Measurements from ENCODE around the gene SBNO1. TPM values are rescaled to one million over a fixed set of nuclear protein-coding genes. Genes with fewer than 3 reads are reported as not detected.

The SBNO1 gene
- total RNA-seq, 1 experiment from 2014 or later, result 60.8 TPM

DNA sequence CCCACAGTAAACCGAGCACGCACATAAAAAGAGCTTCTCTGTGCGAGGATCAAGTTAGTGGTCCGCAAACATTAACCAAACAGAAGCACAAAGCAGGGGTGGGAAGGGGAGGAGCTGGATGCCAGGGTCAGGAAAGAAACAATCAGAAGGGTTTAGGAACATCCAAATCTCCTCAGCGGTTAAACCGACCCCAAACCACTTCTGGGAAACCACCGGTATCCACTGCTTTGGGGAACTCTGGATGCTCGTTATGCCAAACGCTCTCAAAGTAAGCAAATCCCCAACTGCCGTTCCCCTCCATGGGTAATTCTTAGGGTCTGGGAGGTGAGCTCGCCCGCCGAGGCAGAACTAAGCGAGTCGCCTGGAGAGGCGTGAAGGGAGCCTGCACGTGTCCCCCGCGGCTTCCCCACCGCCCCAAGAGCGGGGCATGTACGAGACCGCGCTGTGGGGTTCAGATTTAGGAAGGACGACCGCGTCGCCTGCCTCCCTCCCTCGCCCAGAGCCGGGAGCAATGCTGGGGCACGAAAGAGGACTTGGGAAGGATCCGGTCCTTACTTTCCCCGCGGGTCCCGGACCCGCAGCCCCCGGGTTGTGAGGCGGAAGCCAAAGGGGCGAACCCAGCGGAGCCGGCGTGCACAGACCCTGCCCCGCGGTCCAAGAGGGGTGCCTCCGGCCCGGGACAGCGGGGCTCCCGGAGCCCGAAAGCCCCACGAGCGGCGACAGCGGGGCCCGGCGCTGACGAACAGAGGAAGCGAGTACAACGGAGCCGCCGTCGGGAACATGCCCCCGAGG lies 711 bp downstream of the SBNO1 start:
- peak overlapping the region; percentile 73 for H3K4me3 Mint-ChIP-seq (ENCODE audit: low read depth, unreplicated experiment)
- intact Hi-C loops (cut with micrococcal nuclease; ENCODE audit: unreplicated experiment), result no loop called here
- TF ChIP-seq, protein P1, sequence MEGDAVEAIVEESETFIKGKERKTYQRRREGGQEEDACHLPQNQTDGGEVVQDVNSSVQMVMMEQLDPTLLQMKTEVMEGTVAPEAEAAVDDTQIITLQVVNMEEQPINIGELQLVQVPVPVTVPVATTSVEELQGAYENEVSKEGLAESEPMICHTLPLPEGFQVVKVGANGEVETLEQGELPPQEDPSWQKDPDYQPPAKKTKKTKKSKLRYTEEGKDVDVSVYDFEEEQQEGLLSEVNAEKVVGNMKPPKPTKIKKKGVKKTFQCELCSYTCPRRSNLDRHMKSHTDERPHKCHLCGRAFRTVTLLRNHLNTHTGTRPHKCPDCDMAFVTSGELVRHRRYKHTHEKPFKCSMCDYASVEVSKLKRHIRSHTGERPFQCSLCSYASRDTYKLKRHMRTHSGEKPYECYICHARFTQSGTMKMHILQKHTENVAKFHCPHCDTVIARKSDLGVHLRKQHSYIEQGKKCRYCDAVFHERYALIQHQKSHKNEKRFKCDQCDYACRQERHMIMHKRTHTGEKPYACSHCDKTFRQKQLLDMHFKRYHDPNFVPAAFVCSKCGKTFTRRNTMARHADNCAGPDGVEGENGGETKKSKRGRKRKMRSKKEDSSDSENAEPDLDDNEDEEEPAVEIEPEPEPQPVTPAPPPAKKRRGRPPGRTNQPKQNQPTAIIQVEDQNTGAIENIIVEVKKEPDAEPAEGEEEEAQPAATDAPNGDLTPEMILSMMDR (IDR thresholded peaks at IDR 0.05; ENCODE audit: unreplicated experiment), result no peak
- no peaks in the 10 kb centered on the region for H3K4me1 Mint-ChIP-seq (ENCODE audit: low read depth, unreplicated experiment)
- H3K27me3 Mint-ChIP-seq (ENCODE audit: unreplicated experiment), result no peaks in the 10 kb centered on the region
- BruUV-seq (replicated peaks), result no TSS peak
- DNase-seq, result peak; percentile 23
- H3K9me3 Mint-ChIP-seq (ENCODE audit: low read depth, unreplicated experiment), result no peaks in the 10 kb centered on the region
- H3K36me3 Mint-ChIP-seq (ENCODE audit: insufficient read depth, unreplicated experiment), result peaks cover 38% of the 10 kb centered on the region
- CTCF ChIA-PET, result interaction anchor here (0.6 to 3.0 kb wide), 3 partner anchors 20 to 40 kb away, joined by 3 to 37 read pairs (median 3); partner anchors contain the start of gene KMT5A
- peak overlapping the region; percentile 89 for H3K27ac Mint-ChIP-seq (ENCODE audit: unreplicated experiment)

DNA sequence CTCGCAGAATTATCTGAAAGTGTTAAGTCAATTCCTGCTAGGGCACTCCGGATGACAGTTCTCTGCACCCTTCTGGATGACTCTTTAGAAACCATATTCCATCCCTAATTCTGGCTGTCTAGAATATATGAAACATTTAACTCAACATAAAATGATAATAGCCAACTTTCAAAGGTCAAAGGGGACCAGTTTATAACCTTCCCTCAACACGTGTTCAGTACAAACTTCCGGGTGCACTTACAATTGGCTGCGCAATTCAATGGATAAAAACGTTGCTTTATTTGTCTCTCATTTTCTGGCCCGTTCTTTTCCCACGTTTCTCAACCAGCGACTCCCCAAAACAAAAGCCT lies 1.3 kb downstream of the SBNO1 start:
- TSS peak; percentile 63 for BruUV-seq (replicated peaks)
- TF ChIP-seq, protein P1 (IDR thresholded peaks at IDR 0.05; ENCODE audit: unreplicated experiment), result no peak
- H3K36me3 Mint-ChIP-seq (ENCODE audit: insufficient read depth, unreplicated experiment), result peaks cover 38% of the 10 kb centered on the region

DNA sequence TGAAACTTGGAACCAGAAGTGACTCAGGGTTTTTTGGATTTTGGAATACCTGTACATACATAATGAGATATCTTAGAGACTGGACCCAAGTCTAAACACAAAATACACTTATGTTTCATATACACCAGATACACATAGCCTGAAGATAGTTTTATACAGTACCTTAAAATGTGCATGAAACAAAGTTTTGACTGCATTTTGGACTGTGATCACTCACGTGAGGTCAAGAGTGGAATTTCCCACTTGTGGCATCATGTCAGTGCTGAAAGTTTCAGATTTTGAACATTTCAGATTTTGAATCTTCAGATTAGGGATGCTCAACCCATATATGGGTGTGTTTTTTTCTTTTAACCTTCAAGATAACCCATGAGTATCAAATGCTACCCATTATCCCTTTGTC lies 6.6 kb downstream of the SBNO1 start:
- Mint-ChIP-seq H3K9me3 (ENCODE audit: low read depth, unreplicated experiment) (no peaks in the 10 kb centered on the region), H3K4me3 (ENCODE audit: low read depth, unreplicated experiment) (no peak overlapping the region), H3K36me3 (ENCODE audit: insufficient read depth, unreplicated experiment) (peaks cover 15% of the 10 kb centered on the region), H3K27me3 (ENCODE audit: unreplicated experiment) (no peaks in the 10 kb centered on the region), H3K4me1 (ENCODE audit: low read depth, unreplicated experiment) (peaks cover 6% of the 10 kb centered on the region), H3K27ac (ENCODE audit: unreplicated experiment) (no peak overlapping the region)
- TF ChIP-seq, protein P1 (IDR thresholded peaks at IDR 0.05; ENCODE audit: unreplicated experiment), result no peak
- no peak for DNase-seq
- intact Hi-C loops (cut with micrococcal nuclease; ENCODE audit: unreplicated experiment), result no loop called here
- no TSS peak for BruUV-seq (replicated peaks)
- CTCF ChIA-PET, result no interaction called here

More for the DNA sequence above, 1.3 kb downstream of the SBNO1 start:
- CTCF ChIA-PET, result interaction anchor here (0.6 to 3.0 kb wide), 4 partner anchors 10 to 40 kb away, joined by 3 to 37 read pairs (median 3); partner anchors contain the start of gene KMT5A
- Mint-ChIP-seq H3K27me3 (ENCODE audit: unreplicated experiment) (no peaks in the 10 kb centered on the region), H3K9me3 (ENCODE audit: low read depth, unreplicated experiment) (no peaks in the 10 kb centered on the region), H3K4me1 (ENCODE audit: low read depth, unreplicated experiment) (no peaks in the 10 kb centered on the region), H3K4me3 (ENCODE audit: low read depth, unreplicated experiment) (peak overlapping the region; percentile 73), H3K27ac (ENCODE audit: unreplicated experiment) (peak overlapping the region; percentile 89)
- intact Hi-C loops (cut with micrococcal nuclease; ENCODE audit: unreplicated experiment), result no loop called here
- DNase-seq, result no peak

- H3K9me3 Mint-ChIP-seq (ENCODE audit: low read depth, unreplicated experiment), result no peaks in the 10 kb centered on the region
- TF ChIP-seq, protein P1 (IDR thresholded peaks at IDR 0.05; ENCODE audit: unreplicated experiment), result no peak
- CTCF ChIA-PET, result interaction anchor here (1.1 kb wide), 1 partner anchor 9 kb away, joined by 8 read pairs; no protein-coding TSS in a partner anchor
- H3K27ac Mint-ChIP-seq (ENCODE audit: unreplicated experiment), result no peak overlapping the region
- intact Hi-C loops (cut with micrococcal nuclease; ENCODE audit: unreplicated experiment), result no loop called here
- no peaks in the 10 kb centered on the region for H3K27me3 Mint-ChIP-seq (ENCODE audit: unreplicated experiment)
- no peak for DNase-seq
- H3K4me3 Mint-ChIP-seq (ENCODE audit: low read depth, unreplicated experiment), result no peak overlapping the region
- BruUV-seq (replicated peaks), result no TSS peak
- peaks cover 17% of the 10 kb centered on the region for H3K36me3 Mint-ChIP-seq (ENCODE audit: insufficient read depth, unreplicated experiment)
- peaks cover 6% of the 10 kb centered on the region for H3K4me1 Mint-ChIP-seq (ENCODE audit: low read depth, unreplicated experiment)
Observed at GRCh38 chr12:123356159-123356670, 8.4 kb downstream of the SBNO1 start.

All from Calu3 (cell line).